Superior temporal gyrus (tissue), 1 donor: ENCODE data around the gene FOCAD.
"Not testable (repeated sequence)": the region's sequence is repeated elsewhere in the genome, so short reads cannot be mapped to it uniquely, and the experiment has no call there.

ENCODE experiments used
- DNase-seq: peaks from one replicate; pipeline ENCODE4 v3.0.0-alpha.2; 2016; ENCODE audit errors: extremely low spot score

FOCAD gene

DNA sequence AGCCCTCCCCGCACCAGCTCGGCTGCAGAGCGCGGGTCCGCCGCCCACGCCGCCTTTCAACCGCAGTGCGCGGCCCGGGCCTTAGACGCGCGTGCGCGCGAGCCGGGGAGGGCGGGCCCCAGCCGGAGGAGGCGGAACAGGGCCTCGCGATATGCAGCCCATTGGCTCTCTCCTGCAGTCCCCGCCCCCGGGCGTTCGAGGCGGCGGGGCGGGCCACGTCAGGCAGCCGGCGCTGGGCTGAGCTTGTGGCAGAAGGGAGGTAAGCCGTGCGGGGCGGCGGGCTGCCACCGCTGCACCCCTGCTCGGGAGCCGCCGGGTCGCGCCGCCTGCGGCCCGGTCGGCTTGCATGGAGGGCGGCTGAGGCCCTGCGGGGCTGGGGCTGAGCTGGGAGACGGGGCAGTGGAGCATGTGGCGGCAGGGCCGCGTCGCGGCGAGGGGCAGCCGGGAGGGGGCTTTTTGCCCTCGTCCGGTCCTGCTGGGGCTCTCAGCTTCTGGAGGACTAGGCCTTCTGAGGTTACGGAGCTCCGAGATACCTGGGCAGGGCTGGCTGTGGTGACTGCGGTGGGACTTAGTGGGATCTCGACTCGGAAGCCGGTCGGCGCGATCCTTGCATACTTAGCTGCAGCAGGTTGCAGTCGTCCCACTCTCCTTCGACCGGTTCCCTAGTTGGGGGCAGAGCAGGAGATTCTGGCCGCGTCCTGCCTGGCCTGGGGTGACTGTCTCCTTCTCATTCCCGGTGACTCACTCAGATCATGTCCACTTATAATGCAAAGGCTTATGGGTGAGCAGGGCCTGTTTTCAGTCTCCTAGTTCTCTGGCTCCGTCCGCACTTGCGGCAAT, at the start of gene FOCAD:
TSS of gene FOCAD (plus strand) at position 225 of the 840 bp plus-strand sequence. CDS start 31,095 bp downstream, outside the sequence.
- DNase-seq = peak; percentile 94

- DNase-seq = no peak
These were observed 49.2 kb upstream of the FOCAD start for GRCh38 chr9:20634895-20635294.

- DNase-seq = no peak
These were observed 47.1 kb upstream of the FOCAD start for GRCh38 chr9:20636888-20637440.

- DNase-seq = peak; percentile 73
These were observed 43.5 kb upstream of the FOCAD start for GRCh38 chr9:20640331-20641187.

GRCh38 chr9:20642045-20642444, 42.0 kb upstream of the FOCAD start:
- no peak for DNase-seq

DNA sequence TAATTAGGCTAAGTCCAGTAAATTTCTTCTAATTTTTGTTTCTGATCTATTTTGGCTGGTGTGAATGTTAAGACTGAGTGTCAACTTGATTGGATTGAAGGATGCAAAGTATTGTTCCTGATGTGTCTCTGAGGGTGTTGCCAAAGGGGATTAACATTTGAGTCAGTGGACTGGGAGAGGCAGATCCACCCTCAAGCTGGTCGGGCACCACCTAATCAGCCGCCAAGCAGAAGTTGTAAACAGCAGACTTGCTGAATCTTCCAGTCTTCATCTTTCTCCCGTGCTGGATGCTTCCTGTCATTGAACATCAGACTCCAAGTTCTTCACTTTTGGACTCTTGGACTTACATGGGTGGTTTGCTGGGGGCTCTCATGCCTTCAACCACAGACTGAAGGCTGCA, 40.4 kb upstream of the FOCAD start:
- no peak for DNase-seq

- DNase-seq = no peak
These were observed 37.4 kb upstream of the FOCAD start for GRCh38 chr9:20646656-20647055.

DNA sequence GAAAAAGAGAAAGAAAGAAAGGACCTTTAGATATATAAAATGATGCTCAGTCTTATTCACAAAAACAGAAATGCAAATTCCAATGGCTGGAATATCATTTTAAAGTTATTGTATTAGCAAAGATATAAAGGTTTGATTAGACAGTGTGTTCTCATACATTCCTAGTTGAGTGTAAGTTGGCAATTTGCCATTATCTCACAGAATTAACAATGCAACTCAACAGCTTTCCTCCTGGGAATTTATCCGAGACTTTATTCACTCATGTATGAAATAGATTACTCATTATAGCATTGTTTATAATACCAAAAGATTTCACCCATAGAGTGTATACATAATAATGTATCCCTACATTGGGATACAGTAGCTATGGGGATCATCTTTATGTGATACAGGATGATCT, 34.7 kb upstream of the FOCAD start:
- no peak for DNase-seq

GRCh38 chr9:20650313-20650712, 33.7 kb upstream of the FOCAD start:
- no peak for DNase-seq

DNA sequence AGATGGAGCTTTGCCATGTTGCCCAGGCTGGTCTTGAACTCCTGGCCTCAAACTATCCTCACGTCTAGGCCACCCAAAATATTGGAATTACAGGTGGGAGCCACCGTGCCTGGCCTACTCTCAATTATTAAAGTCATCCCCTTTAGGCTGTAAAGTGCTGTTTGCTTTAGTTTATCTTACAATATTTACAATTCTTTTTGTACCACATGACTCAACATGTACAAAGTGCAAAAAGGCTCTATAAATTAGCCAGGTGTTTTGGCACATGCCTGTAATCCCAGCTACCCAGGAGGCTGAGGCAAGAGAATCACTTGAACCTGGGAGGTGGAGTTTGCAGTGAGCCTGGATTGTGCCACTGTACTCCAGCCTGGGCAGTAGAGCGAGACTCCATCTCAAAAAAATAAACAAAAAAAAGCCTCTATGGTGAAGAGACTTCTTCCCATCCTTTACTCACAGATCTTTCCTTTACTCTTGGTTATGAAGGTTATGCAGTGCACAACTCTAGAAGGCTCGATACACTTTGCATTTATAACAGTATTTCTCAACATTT, 33.2 kb upstream of the FOCAD start:
- no peak for DNase-seq

GRCh38 chr9:20651939-20652338, 32.1 kb upstream of the FOCAD start:
- no peak for DNase-seq

- not testable (repeated sequence) for DNase-seq
These were observed 25.8 kb upstream of the FOCAD start for GRCh38 chr9:20658246-20658667.

- DNase-seq = no peak
These were observed 25.2 kb upstream of the FOCAD start for GRCh38 chr9:20658677-20659473.

DNA sequence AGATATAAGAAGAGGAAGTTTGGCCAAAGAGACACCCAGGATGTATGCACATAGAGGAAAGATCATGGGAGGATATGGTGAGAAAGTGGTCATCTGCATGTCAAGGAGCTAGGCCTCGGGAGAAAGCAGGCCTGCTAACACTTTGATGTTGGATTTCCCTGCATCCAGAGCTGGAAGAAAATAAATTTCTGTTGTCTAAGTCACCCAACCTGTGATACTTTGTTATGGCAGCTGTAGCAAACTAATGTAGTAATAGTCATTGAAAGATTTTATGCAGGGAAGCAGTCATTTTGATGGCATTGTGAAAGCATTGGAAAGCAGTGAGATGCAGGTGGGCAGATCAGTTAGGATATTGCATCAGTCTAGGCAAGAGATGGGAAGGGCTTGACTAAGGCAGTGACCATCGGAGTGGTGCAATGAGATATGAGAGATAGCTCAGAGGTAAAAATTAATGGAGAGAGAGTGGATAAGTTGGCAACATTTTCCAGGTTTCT, 24.5 kb upstream of the FOCAD start:
- no peak for DNase-seq

DNA sequence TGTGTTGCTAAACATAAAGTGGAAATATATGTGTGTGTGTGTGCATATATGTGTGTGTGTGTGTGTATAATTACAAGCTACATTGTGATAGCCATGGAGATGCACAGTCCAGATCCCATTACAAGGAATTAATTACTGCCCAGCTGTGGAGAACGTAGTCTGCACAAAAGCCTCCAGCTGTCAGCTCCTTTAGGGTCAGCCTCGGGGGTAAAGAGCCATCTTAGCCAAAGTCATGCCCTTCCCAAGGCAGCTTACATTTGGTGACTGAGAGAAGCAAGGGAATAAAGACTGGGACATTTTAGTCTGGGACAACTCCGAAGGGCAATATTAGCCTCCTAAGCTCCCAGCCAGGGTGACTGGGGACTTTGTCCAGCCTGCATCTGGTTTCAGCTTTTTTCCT, 21.9 kb upstream of the FOCAD start:
- DNase-seq = no peak

DNA sequence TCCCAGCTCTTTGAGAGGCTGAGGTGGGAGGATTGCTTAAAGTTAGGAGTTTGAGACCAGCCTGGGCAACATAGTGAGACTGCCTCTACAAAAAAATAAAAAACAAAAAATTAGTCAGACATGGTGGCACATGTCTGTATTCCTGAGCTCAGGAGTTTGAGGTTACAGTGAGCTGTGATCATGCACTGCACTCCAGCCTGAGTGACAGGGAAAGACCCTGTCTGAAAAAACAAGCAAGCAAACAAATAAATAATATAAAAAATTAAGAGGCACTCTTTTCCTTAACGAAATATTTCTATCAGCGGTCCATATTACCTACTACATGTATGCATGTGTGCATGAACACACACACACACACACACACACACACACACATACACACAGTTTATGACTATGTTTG, 20.9 kb upstream of the FOCAD start:
- no peak for DNase-seq

DNA sequence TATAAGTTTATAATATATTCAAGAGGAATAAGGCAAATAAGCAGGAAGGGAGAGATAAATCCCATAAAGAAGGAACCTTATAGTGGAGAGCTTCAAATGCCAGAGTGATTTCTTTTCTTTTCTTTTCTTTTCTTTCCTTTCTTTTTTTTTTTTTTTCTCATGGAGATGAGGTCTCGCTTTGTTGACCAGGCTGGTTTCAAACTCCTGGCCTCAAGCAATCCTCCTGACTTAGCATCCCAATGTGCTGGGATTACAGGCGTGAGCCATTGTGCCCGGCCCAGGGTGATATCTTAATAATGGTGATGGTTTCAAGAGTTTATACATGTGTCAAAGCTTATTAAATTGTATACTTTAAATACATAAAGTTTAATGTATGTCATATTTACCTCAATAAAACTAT, 19.6 kb upstream of the FOCAD start:
- no peak for DNase-seq

GRCh38 chr9:20670395-20670794, 13.7 kb upstream of the FOCAD start:
- DNase-seq = no peak

DNA sequence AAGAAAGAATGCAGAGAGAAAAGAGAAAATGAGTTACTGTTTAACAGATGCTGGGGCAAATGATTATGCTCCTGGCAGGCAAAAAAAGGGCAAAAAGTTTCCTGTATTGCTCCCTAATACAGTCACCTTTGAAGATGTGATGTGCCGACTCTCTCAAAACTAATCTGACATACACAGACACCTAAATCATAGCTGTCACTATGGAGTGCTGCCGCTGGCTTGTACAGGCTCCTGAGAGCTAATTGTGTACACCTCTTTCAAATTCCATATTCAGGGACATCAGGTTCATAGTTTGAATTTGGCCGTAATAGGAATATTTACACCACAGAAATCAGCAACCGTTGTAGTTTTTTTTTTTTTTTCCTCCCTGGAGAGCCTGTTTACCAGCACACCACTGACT, 12.4 kb upstream of the FOCAD start:
- no peak for DNase-seq

- DNase-seq = not testable (repeated sequence)
These were observed 10.5 kb upstream of the FOCAD start for GRCh38 chr9:20673537-20673936.

DNA sequence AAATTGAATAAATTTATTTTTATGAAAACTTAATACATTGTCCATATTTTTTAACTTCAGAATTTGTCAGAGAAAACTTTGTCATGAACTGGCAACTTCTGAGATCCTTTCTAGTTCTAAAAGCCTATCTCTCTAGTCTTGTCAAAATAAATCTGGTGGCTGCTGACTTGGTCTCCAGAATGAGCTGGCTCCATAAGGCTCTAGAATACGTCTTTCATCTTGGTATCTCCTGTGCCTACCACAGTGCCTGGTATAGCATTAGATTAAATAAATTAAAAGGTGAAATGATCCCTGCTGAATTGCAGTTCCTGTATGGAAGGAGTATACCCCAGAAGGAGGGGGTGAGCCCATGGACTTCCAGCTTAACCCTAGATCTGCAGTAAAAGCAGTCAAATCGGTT, 2.6 kb upstream of the FOCAD start:
- no peak for DNase-seq
